Natural killer cell (primary cell): ENCODE data around the gene PRPF6. TPM values are rescaled to one million over a fixed set of nuclear protein-coding genes. Genes with fewer than 3 reads are reported as not detected.

ENCODE experiments used
- ATAC-seq, 3 donors: fragments of 150-1000 bp in 2 of 3; fragments of 200-7000 bp in 1 of 3; cut with Tn5 transposase; 1 replicate in 1 of 3; 2 replicates in 2 of 3; pipeline ENCODE4 v1.10.0; 2021; ENCODE audit warnings: mild to moderate bottlenecking in 2 of 3, moderate library complexity in 2 of 3
- DNase-seq, 2 donors: peaks; one replicate each; pipeline versions ENCODE4 v3.0.0 to v3.0.0-alpha.2; 2013 to 2021; ENCODE audit warnings: mixed read lengths in 1 of 2
- H3K27ac ChIP-seq: one replicate; pipeline ENCODE4 v1.5.1; 2013; ENCODE audit warnings: mild to moderate bottlenecking, low read length
- H3K27me3 ChIP-seq: one replicate; pipeline ENCODE4 v1.6.1; 2013; ENCODE audit warnings: low read length; ENCODE audit not compliant: control insufficient read depth, insufficient read depth
- H3K36me3 ChIP-seq: one replicate; pipeline ENCODE4 v1.6.1; 2013; ENCODE audit warnings: low read length; ENCODE audit not compliant: control insufficient read depth, insufficient read depth
- H3K4me1 ChIP-seq: one replicate; pipeline ENCODE4 v1.6.1; 2013; ENCODE audit warnings: low read length; ENCODE audit not compliant: control insufficient read depth, insufficient read depth
- H3K4me3 ChIP-seq: one replicate; pipeline ENCODE4 v1.5.1; 2013; ENCODE audit warnings: low read length
- H3K9me3 ChIP-seq: one replicate; pipeline ENCODE4 v1.6.1; 2013; ENCODE audit warnings: low read length; ENCODE audit not compliant: control insufficient read depth, insufficient read depth
- H3K27ac Mint-ChIP-seq, 2 donors: one replicate each; pipeline ENCODE4 v1.8.0; 2022; ENCODE audit warnings: mild to moderate bottlenecking in 2 of 2, mixed read lengths in 2 of 2, moderate library complexity in 1 of 2
- H3K27me3 Mint-ChIP-seq, 2 donors: one replicate each; pipeline ENCODE4 v1.8.0; 2022; ENCODE audit warnings: low read depth in 2 of 2, mixed read lengths in 2 of 2
- H3K36me3 Mint-ChIP-seq: one replicate; pipeline ENCODE4 v1.8.0; 2022; ENCODE audit warnings: mixed read lengths
- H3K4me1 Mint-ChIP-seq, 2 donors: one replicate each; pipeline ENCODE4 v1.8.0; 2022; ENCODE audit warnings: mixed read lengths in 2 of 2
- H3K4me3 Mint-ChIP-seq: one replicate; pipeline ENCODE4 v1.8.0; 2022; ENCODE audit warnings: mild to moderate bottlenecking, moderate library complexity, mixed read lengths
- H3K9me3 Mint-ChIP-seq, 2 donors: one replicate each; pipeline ENCODE4 v1.8.0; 2022; ENCODE audit warnings: mixed read lengths in 2 of 2
- CTCF ChIP-seq: fragments of 200-600 bp; IDR thresholded peaks from one replicate; pipeline ENCODE4 v1.8.0; 2022; ENCODE audit warnings: antibody characterized with exemption
- WGBS: methylation state at CpG from one replicate; pipeline ENCODE4 v1.1.7; 2013; ENCODE audit warnings: missing lambda C conversion rate; ENCODE audit not compliant: insufficient coverage; 5-methylcytosine and 5-hydroxymethylcytosine counted together
- intact Hi-C: fragments of 100-400 bp; cut with micrococcal nuclease; formaldehyde crosslinking; loops from one replicate; pipeline ENCODE4 v1.14.2; 2022
- total RNA-seq, 4 donors: library from RNA; stranded (reverse); fragments of 120-200 nt in 1 of 4; gene quantifications; one replicate each; pipeline versions ENCODE4 v1.2.3 to v1.2.4, GENCODE V29; 2013 to 2022

PRPF6 gene
- total RNA-seq, 3 donors from 2014 or later (not counting 1 experiment from before 2014, with no cell fraction given): 52.7 to 63.0 (median 55.0) TPM

GRCh38 chr20:64051033-64051452 is 70.1 kb downstream of the PRPF6 start:
- DNase-seq (no peak), ATAC-seq (no peak)
- Histone ChIP-seq H3K27me3 (peaks cover 27% of the 10 kb centered on the region), H3K27ac (no peak overlapping the region), H3K36me3 (no peaks in the 10 kb centered on the region), H3K4me3 (no peak overlapping the region), H3K9me3 (no peaks in the 10 kb centered on the region), H3K4me1 (peaks cover 7% of the 10 kb centered on the region)
- 79% methylated on average over 11 of the region's 11 CpGs for WGBS
- no peaks in the 10 kb centered on the region for H3K9me3 Mint-ChIP-seq
- TF ChIP-seq CTCF: no peak
- intact Hi-C loops: no loop called here
- H3K4me3 Mint-ChIP-seq: no peak overlapping the region
- H3K36me3 Mint-ChIP-seq: no peaks in the 10 kb centered on the region
- H3K27me3 Mint-ChIP-seq: peaks cover 16 to 38% of the 10 kb centered on the region in 2 donors
- H3K27ac Mint-ChIP-seq: no peak overlapping the region
- peaks cover 0 to 8% of the 10 kb centered on the region in 2 donors for H3K4me1 Mint-ChIP-seq

GRCh38 chr20:64051561-64052325 is 70.8 kb downstream of the PRPF6 start:
- Histone ChIP-seq H3K36me3 (no peaks in the 10 kb centered on the region), H3K27ac (no peak overlapping the region), H3K4me1 (peaks cover 7% of the 10 kb centered on the region), H3K4me3 (no peak overlapping the region), H3K9me3 (no peaks in the 10 kb centered on the region), H3K27me3 (peaks cover 27% of the 10 kb centered on the region)
- Mint-ChIP-seq H3K36me3 (no peaks in the 10 kb centered on the region), H3K9me3 (no peaks in the 10 kb centered on the region), H3K27me3 (peaks cover 9 to 31% of the 10 kb centered on the region in 2 donors), H3K4me3 (no peak overlapping the region), H3K27ac (no peak overlapping the region), H3K4me1 (peaks cover 0 to 8% of the 10 kb centered on the region in 2 donors)
- DNase-seq: no peak
- intact Hi-C loops: no loop called here
- ATAC-seq: no peak
- TF ChIP-seq CTCF: no peak
- WGBS: 86% methylated on average over 15 of the region's 15 CpGs

- intact Hi-C loops: no loop called here
- H3K4me3 Mint-ChIP-seq: no peak overlapping the region
- H3K4me1 Mint-ChIP-seq: peaks cover 2 to 11% of the 10 kb centered on the region in 2 donors
- peaks cover 4 to 25% of the 10 kb centered on the region in 2 donors for H3K27me3 Mint-ChIP-seq
- no peaks in the 10 kb centered on the region for H3K9me3 ChIP-seq
- H3K36me3 Mint-ChIP-seq: no peaks in the 10 kb centered on the region
- H3K9me3 Mint-ChIP-seq: no peaks in the 10 kb centered on the region
- H3K27me3 ChIP-seq: peaks cover 27% of the 10 kb centered on the region
- H3K27ac Mint-ChIP-seq: no peak overlapping the region
- no peak overlapping the region for H3K27ac ChIP-seq
- H3K36me3 ChIP-seq: no peaks in the 10 kb centered on the region
- H3K4me3 ChIP-seq: no peak overlapping the region
- WGBS: 93% methylated on average over 10 of the region's 10 CpGs
- TF ChIP-seq CTCF: no peak
- ATAC-seq: no peak
- H3K4me1 ChIP-seq: peaks cover 13% of the 10 kb centered on the region
- no peak for DNase-seq
These were observed 71.4 kb downstream of the PRPF6 start for GRCh38 chr20:64052326-64052722.
